Kidney epithelial cell (primary cell): ENCODE data around the gene F7. TPM values are rescaled to one million over a fixed set of nuclear protein-coding genes. Genes with fewer than 3 reads are reported as not detected.

Source experiments
- DNase-seq: peaks from one replicate; pipeline ENCODE4 v3.0.0-alpha.2; 2010; ENCODE audit warnings: low read depth
- H3K27me3 ChIP-seq: 2 replicates; pipeline ENCODE4 v1.6.0; 2011; ENCODE audit warnings: low read length; ENCODE audit not compliant: control insufficient read depth, insufficient read depth
- H3K36me3 ChIP-seq: 2 replicates; pipeline ENCODE4 v1.5.1; 2011; ENCODE audit warnings: low read length; ENCODE audit not compliant: control insufficient read depth, insufficient read depth
- H3K4me3 ChIP-seq: 2 replicates; pipeline ENCODE4 v1.5.1; 2011; ENCODE audit warnings: low read depth, mild to moderate bottlenecking, control low read depth, low read length
- total RNA-seq: library from RNA; depleted of rRNA; stranded (reverse); fragments of >200 nt; gene quantifications from 2 replicates; pipeline ENCODE4 v1.2.3, GENCODE V29; 2015
- TF ChIP-seq, protein P1 (sequence below): IDR thresholded peaks from 2 replicates; pipeline ENCODE4 v1.5.1; 2011; ENCODE audit warnings: mild to moderate bottlenecking, moderate library complexity, low read length, control low read depth, inconsistent platforms; ENCODE audit not compliant: insufficient read depth, poor library complexity, severe bottlenecking

Gene F7
- total RNA-seq, 1 donor from 2014 or later: 0.38 TPM

DNA sequence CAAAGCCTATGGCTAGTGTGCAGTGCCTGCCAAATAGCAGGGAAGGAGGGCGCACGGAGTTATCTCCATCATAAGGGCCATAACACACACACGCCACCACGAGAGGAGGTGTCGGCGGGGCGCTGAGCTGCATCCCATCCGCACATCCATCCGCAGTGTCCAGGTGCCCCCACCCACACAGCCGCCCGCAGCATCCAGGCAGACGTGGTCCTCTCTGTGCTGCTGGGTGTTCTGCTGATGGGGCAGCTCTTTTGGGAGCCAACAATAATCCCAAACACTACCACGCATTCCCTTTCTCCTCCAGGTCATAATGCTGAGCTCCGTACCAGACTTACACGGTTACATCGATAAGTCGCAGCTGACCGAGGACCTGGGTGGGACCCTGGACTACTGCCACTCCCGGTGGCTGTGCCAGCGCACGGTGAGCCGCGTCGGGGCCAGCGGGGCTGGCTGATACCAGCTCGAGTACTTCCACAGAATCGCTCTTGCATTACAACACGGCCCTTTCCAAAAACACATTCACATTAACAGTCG lies 41.5 kb upstream of the F7 start:
- H3K4me3 ChIP-seq: no peak overlapping the region
- no peak for DNase-seq
- no peaks in the 10 kb centered on the region for H3K36me3 ChIP-seq
- H3K27me3 ChIP-seq: no peaks in the 10 kb centered on the region
- TF ChIP-seq, protein P1, sequence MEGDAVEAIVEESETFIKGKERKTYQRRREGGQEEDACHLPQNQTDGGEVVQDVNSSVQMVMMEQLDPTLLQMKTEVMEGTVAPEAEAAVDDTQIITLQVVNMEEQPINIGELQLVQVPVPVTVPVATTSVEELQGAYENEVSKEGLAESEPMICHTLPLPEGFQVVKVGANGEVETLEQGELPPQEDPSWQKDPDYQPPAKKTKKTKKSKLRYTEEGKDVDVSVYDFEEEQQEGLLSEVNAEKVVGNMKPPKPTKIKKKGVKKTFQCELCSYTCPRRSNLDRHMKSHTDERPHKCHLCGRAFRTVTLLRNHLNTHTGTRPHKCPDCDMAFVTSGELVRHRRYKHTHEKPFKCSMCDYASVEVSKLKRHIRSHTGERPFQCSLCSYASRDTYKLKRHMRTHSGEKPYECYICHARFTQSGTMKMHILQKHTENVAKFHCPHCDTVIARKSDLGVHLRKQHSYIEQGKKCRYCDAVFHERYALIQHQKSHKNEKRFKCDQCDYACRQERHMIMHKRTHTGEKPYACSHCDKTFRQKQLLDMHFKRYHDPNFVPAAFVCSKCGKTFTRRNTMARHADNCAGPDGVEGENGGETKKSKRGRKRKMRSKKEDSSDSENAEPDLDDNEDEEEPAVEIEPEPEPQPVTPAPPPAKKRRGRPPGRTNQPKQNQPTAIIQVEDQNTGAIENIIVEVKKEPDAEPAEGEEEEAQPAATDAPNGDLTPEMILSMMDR: no peak

- Histone ChIP-seq H3K36me3 (no peaks in the 10 kb centered on the region), H3K27me3 (no peaks in the 10 kb centered on the region), H3K4me3 (no peak overlapping the region)
- TF ChIP-seq, protein P1: no peak
- DNase-seq: peak; percentile 61
Observed at GRCh38 chr13:113064534-113065405, 40.8 kb upstream of the F7 start.

- Histone ChIP-seq H3K36me3 (no peaks in the 10 kb centered on the region), H3K4me3 (no peak overlapping the region), H3K27me3 (no peaks in the 10 kb centered on the region)
- no peak for DNase-seq
- TF ChIP-seq, protein P1: no peak
Observed at GRCh38 chr13:113065406-113066141, 40.0 kb upstream of the F7 start.

DNA sequence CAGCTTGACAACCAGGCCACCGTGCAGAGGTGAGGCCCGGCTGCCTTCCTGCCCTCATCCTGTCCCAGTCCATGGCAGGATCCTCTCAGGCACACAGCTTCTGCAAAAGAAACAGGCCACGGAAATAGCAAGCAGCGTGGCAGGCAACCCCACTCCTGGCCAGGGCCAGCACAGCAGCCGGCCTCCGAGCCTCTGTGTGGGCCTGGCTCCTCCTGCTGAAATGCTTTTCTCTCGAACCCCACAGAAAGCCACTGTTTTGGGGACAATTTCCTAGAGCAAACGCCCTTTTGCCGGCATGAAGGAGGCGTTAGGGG lies 39.5 kb upstream of the F7 start:
- Histone ChIP-seq H3K4me3 (no peak overlapping the region), H3K36me3 (no peaks in the 10 kb centered on the region), H3K27me3 (no peaks in the 10 kb centered on the region)
- no peak for DNase-seq
- TF ChIP-seq, protein P1: no peak

GRCh38 chr13:113066746-113067145 lies 38.8 kb upstream of the F7 start:
- no peaks in the 10 kb centered on the region for H3K27me3 ChIP-seq
- no peaks in the 10 kb centered on the region for H3K36me3 ChIP-seq
- TF ChIP-seq, protein P1: no peak
- DNase-seq: no peak
- H3K4me3 ChIP-seq: no peak overlapping the region
